Tibial nerve (tissue), 3 donors: ENCODE data around the gene CFAP92.

Experiments used
- CTCF ChIP-seq, 5 experiments: fragments of 200-600 bp in 3 of 5; fragments of 450-650 bp in 2 of 5; sonication (generic) in 3 of 5; IDR thresholded peaks; one replicate each; pipeline ENCODE4 v1.5.1; 2016 to 2019; ENCODE audit warnings: antibody characterized with exemption in 5 of 5, mild to moderate bottlenecking in 3 of 5, moderate library complexity in 2 of 5
- POLR2A ChIP-seq, 2 donors: fragments of 450-650 bp; IDR thresholded peaks; one replicate each; pipeline ENCODE4 v1.6.1; 2017; ENCODE audit warnings: antibody characterized with exemption in 2 of 2, mild to moderate bottlenecking in 2 of 2, moderate library complexity in 2 of 2

- TF ChIP-seq POLR2A (IDR thresholded peaks at IDR 0.05): no peak
- no peak for TF ChIP-seq CTCF (IDR thresholded peaks at IDR 0.05)
Observed at GRCh38 chr3:129019266-129019665, 25.4 kb upstream of the CFAP92 start.
